Activated T-cell treated with anti-CD3 and anti-CD28 coated beads, Interleukin-2, amount 50 U/mL, for 24 hours (primary cell): ENCODE data around the gene ARL16.

Source experiments
- DNase-seq: peaks from one replicate; pipeline ENCODE4 v3.0.0-alpha.2; 2020
- H3K27ac Mint-ChIP-seq: 2 replicates; pipeline ENCODE4 v1.8.0; 2020; ENCODE audit warnings: mild to moderate bottlenecking, mixed read lengths
- H3K27me3 Mint-ChIP-seq: 2 replicates; pipeline ENCODE4 v1.8.0; 2020; ENCODE audit warnings: mixed read lengths
- H3K36me3 Mint-ChIP-seq: 2 replicates; pipeline ENCODE4 v1.8.0; 2020; ENCODE audit warnings: low read depth, mixed read lengths
- H3K4me1 Mint-ChIP-seq: 2 replicates; pipeline ENCODE4 v1.8.0; 2020; ENCODE audit warnings: low read depth, mixed read lengths
- H3K4me3 Mint-ChIP-seq: 2 replicates; pipeline ENCODE4 v1.8.0; 2020; ENCODE audit warnings: mild to moderate bottlenecking, moderate library complexity, mixed read lengths
- H3K9me3 Mint-ChIP-seq: 2 replicates; pipeline ENCODE4 v1.8.0; 2020; ENCODE audit warnings: mixed read lengths

Gene ARL16

DNA sequence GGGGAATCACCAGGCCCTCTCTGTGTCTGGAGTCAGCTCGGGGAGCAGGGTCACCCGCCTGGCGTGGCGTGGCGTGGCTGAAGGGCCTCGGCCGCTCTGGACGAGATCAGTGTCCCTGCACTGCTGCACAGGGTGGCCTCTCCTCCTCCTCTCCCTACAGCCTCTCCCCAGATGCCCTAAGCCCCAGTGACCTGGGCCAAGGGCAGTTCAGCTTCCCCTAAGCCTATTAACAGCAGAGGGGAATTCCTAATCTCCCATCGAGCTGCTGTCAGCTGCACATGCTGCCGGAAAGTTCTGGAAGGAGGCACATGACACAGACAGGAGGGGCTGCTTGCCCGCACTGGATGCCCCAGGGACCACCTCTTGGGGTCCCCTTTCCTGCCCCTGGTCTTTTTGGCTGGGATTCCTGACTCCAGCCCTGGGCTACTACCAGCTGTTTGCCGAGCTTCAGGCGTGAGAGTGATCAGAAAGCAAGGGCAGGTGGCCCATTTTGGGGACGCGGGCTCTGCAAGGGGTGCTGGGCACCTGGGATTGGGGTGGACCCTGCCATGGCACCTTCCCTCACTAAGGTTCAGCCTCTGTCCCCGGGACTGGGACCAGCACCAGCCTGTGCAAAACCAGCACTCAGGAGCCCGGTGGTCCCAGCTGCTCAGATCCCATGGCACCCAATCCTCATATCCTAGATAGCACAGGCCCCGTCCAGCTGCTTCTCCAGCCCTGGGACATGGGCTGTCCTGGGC is 28.0 kb downstream of the ARL16 start:
- DNase-seq = no peak
- Mint-ChIP-seq H3K27ac (no peak overlapping the region), H3K36me3 (no peaks in the 10 kb centered on the region), H3K4me1 (peaks cover 19% of the 10 kb centered on the region), H3K4me3 (no peak overlapping the region), H3K9me3 (no peaks in the 10 kb centered on the region), H3K27me3 (peaks cover 22% of the 10 kb centered on the region)

GRCh38 chr17:81652906-81653771 is 30.5 kb downstream of the ARL16 start:
- H3K9me3 Mint-ChIP-seq = no peaks in the 10 kb centered on the region
- peak overlapping the region; percentile 75 for H3K27ac Mint-ChIP-seq
- peak overlapping the region; percentile 61 for H3K4me3 Mint-ChIP-seq
- no peak for DNase-seq
- peaks cover 40% of the 10 kb centered on the region for H3K27me3 Mint-ChIP-seq
- H3K36me3 Mint-ChIP-seq = no peaks in the 10 kb centered on the region
- peaks cover 19% of the 10 kb centered on the region for H3K4me1 Mint-ChIP-seq

- Mint-ChIP-seq H3K4me3 (no peak overlapping the region), H3K27ac (no peak overlapping the region), H3K27me3 (peaks cover 51% of the 10 kb centered on the region), H3K4me1 (peaks cover 12% of the 10 kb centered on the region), H3K9me3 (no peaks in the 10 kb centered on the region), H3K36me3 (no peaks in the 10 kb centered on the region)
- no peak for DNase-seq
These were observed 31.9 kb downstream of the ARL16 start for GRCh38 chr17:81651692-81652091.

DNA sequence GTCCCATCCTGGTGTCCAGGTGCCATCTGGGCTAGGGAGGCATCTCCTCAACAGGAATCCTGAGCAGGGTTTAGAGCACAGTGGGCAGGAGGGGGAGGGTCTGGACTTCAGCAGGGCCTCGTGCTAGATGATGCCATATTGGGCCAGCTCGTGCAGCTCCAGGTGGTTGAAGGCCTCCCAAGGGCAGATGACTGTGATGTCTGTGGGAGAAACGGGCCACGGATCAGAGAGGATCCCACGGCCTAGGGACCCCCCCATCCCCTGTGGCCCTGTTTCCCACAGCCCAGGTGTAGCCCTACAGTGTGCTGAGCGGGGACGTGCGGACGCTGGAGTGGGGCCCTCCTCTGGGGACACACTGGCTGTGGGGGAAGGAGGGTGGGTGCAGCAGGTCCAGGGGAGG is 32.6 kb downstream of the ARL16 start:
- DNase-seq = no peak
- Mint-ChIP-seq H3K27ac (no peak overlapping the region), H3K4me3 (no peak overlapping the region), H3K36me3 (no peaks in the 10 kb centered on the region), H3K9me3 (no peaks in the 10 kb centered on the region), H3K4me1 (peaks cover 11% of the 10 kb centered on the region), H3K27me3 (peaks cover 53% of the 10 kb centered on the region)

- H3K9me3 Mint-ChIP-seq = no peaks in the 10 kb centered on the region
- no peak overlapping the region for H3K27ac Mint-ChIP-seq
- H3K4me3 Mint-ChIP-seq = no peak overlapping the region
- H3K36me3 Mint-ChIP-seq = no peaks in the 10 kb centered on the region
- H3K27me3 Mint-ChIP-seq = peaks cover 47% of the 10 kb centered on the region
- peaks cover 7% of the 10 kb centered on the region for H3K4me1 Mint-ChIP-seq
- DNase-seq = no peak
These were observed 34.9 kb downstream of the ARL16 start for GRCh38 chr17:81648707-81649085.

DNA sequence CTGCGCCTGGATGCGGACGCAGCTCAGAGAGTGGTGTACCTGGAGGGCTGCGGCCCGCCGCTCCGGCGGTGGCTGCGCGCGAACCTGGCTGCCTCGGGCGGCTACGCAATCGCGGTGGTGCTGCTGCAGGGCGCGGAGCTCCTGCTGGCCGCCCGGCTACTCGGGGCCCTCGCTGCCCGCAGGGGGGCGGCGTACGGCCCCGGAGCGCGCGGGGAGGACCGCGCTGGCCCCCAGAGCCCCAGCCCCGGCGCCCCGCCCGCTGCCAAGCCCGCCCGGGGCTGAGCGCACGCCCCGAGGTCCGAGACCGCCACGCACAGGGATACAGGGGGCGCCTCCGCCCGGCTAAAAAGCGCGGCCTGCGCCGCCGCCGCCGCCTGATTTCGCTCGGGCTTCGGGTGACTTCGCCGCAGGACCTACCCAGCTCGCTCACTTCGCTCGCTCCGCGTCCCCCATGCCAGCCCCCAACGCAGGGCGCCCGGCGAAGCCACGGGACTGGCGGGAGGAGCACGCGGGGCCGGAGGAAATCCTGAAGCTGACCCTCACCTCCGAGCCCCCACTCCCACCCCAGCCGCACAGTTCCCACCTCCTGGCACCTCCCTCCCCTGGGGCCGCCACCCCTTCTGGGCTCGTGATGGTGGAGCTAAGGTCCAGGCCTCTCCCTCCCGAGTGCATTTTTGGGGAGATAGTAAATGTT is 35.4 kb downstream of the ARL16 start:
- H3K4me1 Mint-ChIP-seq = peaks cover 2% of the 10 kb centered on the region
- no peaks in the 10 kb centered on the region for H3K9me3 Mint-ChIP-seq
- no peak overlapping the region for H3K4me3 Mint-ChIP-seq
- H3K27ac Mint-ChIP-seq = no peak overlapping the region
- no peak for DNase-seq
- peaks cover 43% of the 10 kb centered on the region for H3K27me3 Mint-ChIP-seq
- no peaks in the 10 kb centered on the region for H3K36me3 Mint-ChIP-seq

DNA sequence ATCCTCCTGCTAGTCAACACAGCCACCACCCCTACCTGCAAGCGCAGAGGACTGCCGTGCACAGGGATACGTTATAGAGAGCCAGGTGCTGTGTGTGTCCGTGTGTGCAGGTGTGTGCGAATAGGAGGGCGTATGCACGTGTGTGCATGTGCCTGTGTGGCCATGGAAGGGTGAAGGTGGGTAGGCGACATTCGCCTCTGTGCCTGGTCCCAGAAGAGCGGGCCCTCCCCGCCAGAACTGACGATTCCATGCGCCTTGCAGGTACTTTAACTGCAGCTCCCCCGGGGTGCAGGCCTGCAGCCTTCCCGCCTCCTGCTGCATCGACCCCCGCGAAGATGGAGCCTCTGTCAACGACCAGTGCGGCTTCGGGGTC is 36.0 kb downstream of the ARL16 start:
- Mint-ChIP-seq H3K4me1 (no peaks in the 10 kb centered on the region), H3K27ac (no peak overlapping the region), H3K27me3 (peaks cover 41% of the 10 kb centered on the region), H3K4me3 (no peak overlapping the region), H3K9me3 (no peaks in the 10 kb centered on the region), H3K36me3 (no peaks in the 10 kb centered on the region)
- no peak for DNase-seq

- no peak for DNase-seq
- no peaks in the 10 kb centered on the region for H3K9me3 Mint-ChIP-seq
- no peaks in the 10 kb centered on the region for H3K36me3 Mint-ChIP-seq
- H3K27ac Mint-ChIP-seq = no peak overlapping the region
- H3K27me3 Mint-ChIP-seq = peaks cover 41% of the 10 kb centered on the region
- no peaks in the 10 kb centered on the region for H3K4me1 Mint-ChIP-seq
- H3K4me3 Mint-ChIP-seq = no peak overlapping the region
These were observed 36.6 kb downstream of the ARL16 start for GRCh38 chr17:81646869-81647600.

DNA sequence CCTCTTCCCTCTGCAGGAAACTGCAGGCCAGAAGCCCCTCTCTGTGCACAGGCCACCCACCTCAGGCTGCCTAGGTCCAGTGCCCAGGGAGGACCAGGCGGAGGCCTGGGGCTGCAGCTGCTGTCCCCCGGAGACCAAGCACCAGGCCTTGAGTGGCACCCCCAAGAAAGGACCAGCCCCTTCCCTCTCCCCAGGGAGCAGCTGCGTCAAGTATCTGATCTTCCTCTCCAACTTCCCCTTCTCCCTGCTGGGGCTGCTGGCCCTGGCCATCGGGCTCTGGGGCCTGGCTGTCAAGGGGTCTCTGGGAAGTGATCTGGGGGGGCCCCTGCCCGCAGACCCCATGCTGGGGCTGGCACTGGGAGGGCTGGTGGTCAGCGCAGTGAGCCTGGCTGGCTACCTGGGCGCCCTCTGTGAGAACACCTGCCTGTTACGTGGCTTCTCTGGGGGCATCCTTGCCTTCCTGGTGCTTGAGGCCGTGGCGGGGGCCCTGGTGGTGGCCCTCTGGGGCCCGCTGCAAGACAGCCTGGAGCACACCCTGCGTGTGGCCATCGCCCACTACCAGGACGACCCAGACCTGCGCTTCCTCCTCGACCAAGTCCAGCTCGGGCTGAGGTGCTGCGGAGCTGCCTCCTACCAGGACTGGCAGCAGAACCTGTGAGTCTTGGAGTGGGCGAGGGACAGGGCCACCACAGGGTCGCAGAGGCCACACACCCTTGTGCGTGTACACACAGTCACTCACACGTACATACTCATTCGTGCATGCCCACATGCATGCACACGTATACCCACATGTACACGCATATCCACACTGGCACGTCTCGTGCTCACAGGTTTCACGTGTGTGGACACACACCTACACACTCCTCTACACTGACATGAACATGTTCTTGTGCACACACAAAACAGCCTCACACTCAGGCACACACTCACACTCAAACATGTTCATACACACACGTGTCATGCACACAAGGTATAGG is 38.3 kb downstream of the ARL16 start:
- Mint-ChIP-seq H3K9me3 (no peaks in the 10 kb centered on the region), H3K4me1 (no peaks in the 10 kb centered on the region), H3K27me3 (peaks cover 30% of the 10 kb centered on the region), H3K36me3 (no peaks in the 10 kb centered on the region), H3K27ac (no peak overlapping the region), H3K4me3 (no peak overlapping the region)
- DNase-seq = no peak

GRCh38 chr17:81644496-81644895 is 39.1 kb downstream of the ARL16 start:
- H3K9me3 Mint-ChIP-seq = no peaks in the 10 kb centered on the region
- H3K27me3 Mint-ChIP-seq = peaks cover 24% of the 10 kb centered on the region
- no peak overlapping the region for H3K27ac Mint-ChIP-seq
- H3K36me3 Mint-ChIP-seq = no peaks in the 10 kb centered on the region
- no peaks in the 10 kb centered on the region for H3K4me1 Mint-ChIP-seq
- no peak for DNase-seq
- H3K4me3 Mint-ChIP-seq = no peak overlapping the region

DNA sequence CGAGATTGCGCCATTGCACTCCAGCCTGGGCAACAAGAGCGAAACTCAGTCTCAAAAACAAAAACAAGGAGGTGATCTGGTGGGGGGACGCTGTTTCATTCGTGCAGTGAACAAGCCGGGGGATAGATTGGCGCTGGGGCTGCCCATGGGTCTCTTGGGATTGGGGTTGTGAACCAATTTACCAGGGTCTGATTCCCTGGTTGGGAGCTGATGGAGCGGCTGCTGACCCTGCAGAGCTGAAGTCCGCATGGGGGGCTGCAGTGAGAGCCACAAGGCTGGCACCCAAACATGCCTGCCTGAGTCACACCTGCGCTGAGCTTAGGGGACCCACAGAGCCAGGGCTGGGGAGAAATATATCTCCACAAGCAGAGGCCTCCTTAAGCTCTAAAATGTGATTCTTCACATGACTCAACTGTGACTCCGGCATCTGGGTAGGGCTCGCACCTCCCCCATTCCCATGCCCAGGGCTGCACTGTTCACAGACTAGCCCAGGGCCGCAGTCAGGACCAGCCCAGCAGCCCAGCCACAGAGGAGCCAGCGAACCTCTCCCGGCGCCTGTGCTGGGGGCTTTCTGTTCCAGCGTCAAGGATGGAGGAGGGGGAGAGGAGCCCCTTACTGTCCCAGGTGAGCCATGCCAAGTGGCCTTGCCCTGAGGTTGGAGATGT is 41.6 kb downstream of the ARL16 start:
- no peak overlapping the region for H3K27ac Mint-ChIP-seq
- H3K27me3 Mint-ChIP-seq = peaks cover 4% of the 10 kb centered on the region
- DNase-seq = no peak
- no peak overlapping the region for H3K4me3 Mint-ChIP-seq
- no peaks in the 10 kb centered on the region for H3K9me3 Mint-ChIP-seq
- no peaks in the 10 kb centered on the region for H3K36me3 Mint-ChIP-seq
- peaks cover 7% of the 10 kb centered on the region for H3K4me1 Mint-ChIP-seq

GRCh38 chr17:81640011-81640410 is 43.6 kb downstream of the ARL16 start:
- H3K27me3 Mint-ChIP-seq = no peaks in the 10 kb centered on the region
- no peak overlapping the region for H3K27ac Mint-ChIP-seq
- H3K36me3 Mint-ChIP-seq = peaks cover 10% of the 10 kb centered on the region
- H3K9me3 Mint-ChIP-seq = no peaks in the 10 kb centered on the region
- peaks cover 18% of the 10 kb centered on the region for H3K4me1 Mint-ChIP-seq
- H3K4me3 Mint-ChIP-seq = no peak overlapping the region
- no peak for DNase-seq

DNA sequence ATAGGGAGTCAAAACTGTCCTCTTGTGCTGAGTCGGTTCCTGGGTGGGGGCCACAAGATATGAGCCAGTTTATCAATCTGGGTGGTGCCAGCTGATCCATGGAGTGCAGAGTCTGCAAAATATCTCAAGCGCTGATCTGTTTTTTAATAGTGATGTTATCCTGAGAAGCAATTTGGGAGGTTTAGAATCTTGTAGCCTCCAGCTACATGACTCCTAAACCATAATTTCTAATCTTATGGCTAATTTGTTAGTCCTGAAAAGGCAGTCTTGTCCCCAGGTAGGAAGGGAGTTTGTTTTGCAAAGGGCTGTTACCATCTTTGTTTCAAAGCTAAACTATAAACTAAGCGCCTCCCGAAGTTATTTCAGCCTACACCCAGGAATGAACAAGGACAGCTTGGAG is 44.9 kb downstream of the ARL16 start:
- no peaks in the 10 kb centered on the region for H3K9me3 Mint-ChIP-seq
- DNase-seq = no peak
- H3K27ac Mint-ChIP-seq = peak overlapping the region; percentile 31
- peaks cover 22% of the 10 kb centered on the region for H3K4me1 Mint-ChIP-seq
- no peaks in the 10 kb centered on the region for H3K27me3 Mint-ChIP-seq
- no peak overlapping the region for H3K4me3 Mint-ChIP-seq
- H3K36me3 Mint-ChIP-seq = peaks cover 20% of the 10 kb centered on the region
